Endothelial cell of umbilical vein (primary cell): ENCODE results near the gene PSMA1.

Experiments
- EZH2 ChIP-seq: IDR thresholded peaks from 2 replicates; pipeline ENCODE4 v1.6.1; 2012; ENCODE audit warnings: borderline replicate concordance, low read depth, mild to moderate bottlenecking, moderate library complexity, low read length, inconsistent platforms; ENCODE audit not compliant: severe bottlenecking
- JUN ChIP-seq: IDR thresholded peaks from 2 replicates; pipeline ENCODE4 v1.6.1; 2011; ENCODE audit warnings: borderline replicate concordance, low read depth; ENCODE audit not compliant: insufficient read length, insufficient read depth
- MYC ChIP-seq: IDR thresholded peaks from one replicate; pipeline ENCODE4 v1.6.1; 2011; ENCODE audit warnings: mild to moderate bottlenecking, low read depth, low read length
- POLR2A ChIP-seq: IDR thresholded peaks from 2 replicates; pipeline ENCODE4 v1.6.1; 2012; ENCODE audit warnings: low read depth, mild to moderate bottlenecking, control low read depth, low read length
- POLR2AphosphoS5 ChIP-seq: IDR thresholded peaks from 2 replicates; pipeline ENCODE4 v1.6.1; 2012; ENCODE audit warnings: low read depth, mild to moderate bottlenecking, control low read depth, low read length, moderate library complexity; ENCODE audit not compliant: insufficient read depth
- TF ChIP-seq, protein P1 (sequence below), 2 donors: IDR thresholded peaks; 1 replicate in 1 of 2; 2 replicates in 1 of 2; pipeline ENCODE4 v1.5.1; 2011; ENCODE audit warnings: low read length in 2 of 2, mild to moderate bottlenecking in 2 of 2, moderate library complexity in 2 of 2, control low read depth in 1 of 2, inconsistent platforms in 1 of 2, low read depth in 1 of 2; ENCODE audit not compliant: insufficient read depth in 1 of 2; ENCODE audit errors: extremely low read depth in 1 of 2
- TF ChIP-seq, protein P2 (sequence below): IDR thresholded peaks from 2 replicates; pipeline ENCODE4 v1.6.1; 2011; ENCODE audit not compliant: insufficient read depth, insufficient read length

DNA sequence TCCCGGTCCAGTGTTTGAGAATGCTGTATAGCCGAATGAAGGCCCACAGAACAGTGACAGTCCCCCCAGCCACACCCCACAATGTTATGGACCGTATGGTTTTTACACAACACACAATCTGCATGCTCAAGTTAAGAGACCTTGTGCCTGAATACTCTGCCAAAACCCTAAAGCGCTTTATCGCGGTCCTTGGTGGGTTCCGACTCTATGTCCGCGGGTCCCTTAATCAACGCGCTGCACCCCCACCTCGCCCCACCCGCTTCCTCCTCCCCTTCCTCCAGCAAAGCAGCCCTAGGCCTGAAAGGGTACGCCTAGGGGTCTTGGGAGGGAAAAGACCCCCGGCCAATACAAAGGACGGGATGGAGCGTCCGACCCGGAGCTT, 21.0 kb downstream of the PSMA1 start:
- TF ChIP-seq EZH2 (no peak), POLR2A (no peak), POLR2AphosphoS5 (no peak), MYC (no peak), JUN (no peak)
- TF ChIP-seq, protein P1, sequence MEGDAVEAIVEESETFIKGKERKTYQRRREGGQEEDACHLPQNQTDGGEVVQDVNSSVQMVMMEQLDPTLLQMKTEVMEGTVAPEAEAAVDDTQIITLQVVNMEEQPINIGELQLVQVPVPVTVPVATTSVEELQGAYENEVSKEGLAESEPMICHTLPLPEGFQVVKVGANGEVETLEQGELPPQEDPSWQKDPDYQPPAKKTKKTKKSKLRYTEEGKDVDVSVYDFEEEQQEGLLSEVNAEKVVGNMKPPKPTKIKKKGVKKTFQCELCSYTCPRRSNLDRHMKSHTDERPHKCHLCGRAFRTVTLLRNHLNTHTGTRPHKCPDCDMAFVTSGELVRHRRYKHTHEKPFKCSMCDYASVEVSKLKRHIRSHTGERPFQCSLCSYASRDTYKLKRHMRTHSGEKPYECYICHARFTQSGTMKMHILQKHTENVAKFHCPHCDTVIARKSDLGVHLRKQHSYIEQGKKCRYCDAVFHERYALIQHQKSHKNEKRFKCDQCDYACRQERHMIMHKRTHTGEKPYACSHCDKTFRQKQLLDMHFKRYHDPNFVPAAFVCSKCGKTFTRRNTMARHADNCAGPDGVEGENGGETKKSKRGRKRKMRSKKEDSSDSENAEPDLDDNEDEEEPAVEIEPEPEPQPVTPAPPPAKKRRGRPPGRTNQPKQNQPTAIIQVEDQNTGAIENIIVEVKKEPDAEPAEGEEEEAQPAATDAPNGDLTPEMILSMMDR (IDR thresholded peaks at IDR 0.05; ENCODE audit: extremely low read depth in 1 of 2, insufficient read depth in 1 of 2, low read depth in 1 of 2, low read length in 2 of 2): no peak
- TF ChIP-seq, protein P2, sequence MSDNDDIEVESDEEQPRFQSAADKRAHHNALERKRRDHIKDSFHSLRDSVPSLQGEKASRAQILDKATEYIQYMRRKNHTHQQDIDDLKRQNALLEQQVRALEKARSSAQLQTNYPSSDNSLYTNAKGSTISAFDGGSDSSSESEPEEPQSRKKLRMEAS: no peak
